ENCODE measurements around the gene PILRB. TPM values are rescaled to one million over a fixed set of nuclear protein-coding genes. Genes with fewer than 3 reads are reported as not detected.

The PILRB gene
- total RNA-seq, 1 experiment from 2014 or later = 58.9 TPM

DNA sequence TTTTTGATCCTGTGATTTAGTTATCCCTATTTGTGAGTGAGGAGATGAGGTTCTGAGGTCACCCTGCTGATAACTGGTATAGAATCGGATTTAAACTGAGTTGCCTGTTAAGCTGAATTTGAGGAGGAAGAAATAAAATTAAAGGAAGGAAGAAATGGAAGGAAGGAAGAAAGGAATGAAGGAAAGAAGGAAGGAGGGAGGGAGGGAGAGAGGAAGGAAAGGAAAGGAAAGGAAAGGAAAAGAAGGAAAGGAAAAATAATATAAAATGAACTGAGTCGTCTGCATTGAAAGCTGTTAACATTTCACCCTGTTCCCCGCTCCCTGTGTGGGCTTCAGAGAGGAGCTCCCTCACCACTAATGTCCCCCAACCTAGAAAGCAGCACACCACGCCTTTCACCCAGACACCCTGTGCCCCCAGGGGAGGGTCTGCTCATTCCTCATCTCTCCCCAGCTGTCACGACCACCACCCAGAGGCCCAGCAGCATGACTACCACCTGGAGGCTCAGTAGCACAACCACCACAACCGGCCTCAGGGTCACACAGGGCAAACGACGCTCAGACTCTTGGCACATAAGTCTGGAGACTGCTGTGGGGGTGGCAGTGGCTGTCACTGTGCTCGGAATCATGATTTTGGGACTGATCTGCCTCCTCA, 31.6 kb downstream of the PILRB start:
- Histone ChIP-seq H3K4me3 (ENCODE audit: low read length) (no peak overlapping the region), H4K20me1 (ENCODE audit: insufficient read depth, low read depth, low read length) (no peaks in the 10 kb centered on the region), H3K27me3 (ENCODE audit: low read length) (no peaks in the 10 kb centered on the region), H3K4me1 (ENCODE audit: low read length) (peaks cover 26% of the 10 kb centered on the region), H3K9me2 (replicated peaks; ENCODE audit: insufficient read depth, low read length) (no peaks in the 10 kb centered on the region), H2AFZ (ENCODE audit: low read length) (no peak overlapping the region), H3K79me2 (ENCODE audit: low read length) (no peaks in the 10 kb centered on the region), H3K36me3 (ENCODE audit: insufficient read depth, low read length) (no peaks in the 10 kb centered on the region), H3K9ac (ENCODE audit: low read length) (no peak overlapping the region), H3K9me3 (ENCODE audit: low read length) (no peaks in the 10 kb centered on the region), H3K4me2 (ENCODE audit: low read depth, low read length, poor library complexity, severe bottlenecking) (no peak overlapping the region), H3K27ac (ENCODE audit: low read length) (no peak overlapping the region)
- no peak for DNase-seq

DNA sequence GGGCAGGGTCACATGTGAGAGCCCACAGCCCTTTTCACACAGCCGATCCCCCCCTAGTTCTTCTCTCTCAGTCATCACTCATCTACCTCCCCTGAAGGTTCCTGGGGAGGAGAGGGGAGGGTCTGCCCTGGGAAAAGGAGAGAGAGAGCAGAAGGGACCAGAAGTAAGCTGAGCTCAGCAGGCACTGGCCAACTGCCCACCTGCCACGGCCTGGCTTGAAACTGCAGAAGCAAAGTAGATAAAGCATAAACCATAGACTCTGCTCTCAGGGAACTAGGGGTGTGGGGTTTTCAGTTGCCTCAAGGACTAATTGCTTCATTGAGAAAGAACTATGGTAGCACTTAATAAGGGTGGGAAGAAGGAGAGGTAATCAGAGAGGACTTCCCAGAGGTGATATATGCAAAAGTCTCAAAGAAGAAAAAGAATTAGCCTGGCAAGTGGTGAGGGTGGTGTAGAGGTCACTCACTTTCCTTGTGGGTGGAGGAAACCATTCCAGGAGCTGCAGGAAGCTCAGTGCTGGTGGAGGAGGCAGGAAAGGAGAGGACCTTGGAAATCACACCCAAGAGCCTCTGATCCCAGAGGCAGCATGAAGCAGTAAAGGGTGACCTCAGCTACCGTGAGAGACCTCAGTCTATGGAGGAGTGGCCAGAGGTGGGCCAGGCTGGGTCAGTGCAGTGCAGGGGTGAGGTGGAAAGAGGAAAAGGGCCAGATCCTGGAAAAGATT, 32.5 kb downstream of the PILRB start:
- no peaks in the 10 kb centered on the region for H3K27me3 ChIP-seq (ENCODE audit: low read length)
- H2AFZ ChIP-seq (ENCODE audit: low read length) = no peak overlapping the region

DNA sequence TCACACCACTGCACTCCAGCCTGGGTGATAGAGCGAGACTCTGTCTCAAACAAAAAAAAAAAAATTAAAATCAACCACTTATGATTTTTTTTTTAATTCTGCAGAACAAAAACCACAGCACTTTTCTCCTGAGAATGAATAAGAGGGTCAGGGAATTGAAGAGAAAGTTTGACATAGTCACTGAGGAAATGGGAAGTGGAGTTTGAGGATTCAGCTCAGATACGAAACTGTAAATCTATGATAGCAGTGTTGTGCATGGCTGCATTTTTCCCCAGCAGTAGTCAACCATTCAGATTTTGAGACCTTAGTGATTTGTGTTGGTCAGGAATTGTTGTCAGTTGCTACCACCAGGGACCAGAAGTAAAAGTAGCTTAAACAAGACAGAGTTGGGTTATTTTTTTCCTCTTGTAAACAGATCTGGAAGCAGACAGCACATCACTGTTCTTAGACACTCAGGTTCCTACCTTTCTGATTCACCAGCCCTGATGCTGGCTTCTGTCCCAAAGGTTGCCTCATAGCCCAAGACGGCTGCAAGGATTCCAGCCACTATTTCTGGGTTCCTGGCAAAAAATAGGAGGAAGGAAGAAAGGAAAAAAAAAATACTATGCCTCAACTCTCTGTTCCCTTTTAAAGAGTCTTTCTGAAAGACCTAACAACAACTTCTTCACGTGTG, 35.5 kb downstream of the PILRB start:
- no peak for DNase-seq
- Histone ChIP-seq H3K27ac (ENCODE audit: low read length) (no peak overlapping the region), H4K20me1 (ENCODE audit: insufficient read depth, low read depth, low read length) (no peaks in the 10 kb centered on the region), H3K79me2 (ENCODE audit: low read length) (no peaks in the 10 kb centered on the region), H3K36me3 (ENCODE audit: insufficient read depth, low read length) (no peaks in the 10 kb centered on the region), H3K4me3 (ENCODE audit: low read length) (no peak overlapping the region), H3K27me3 (ENCODE audit: low read length) (no peaks in the 10 kb centered on the region), H2AFZ (ENCODE audit: low read length) (no peak overlapping the region), H3K4me1 (ENCODE audit: low read length) (peaks cover 43% of the 10 kb centered on the region), H3K9ac (ENCODE audit: low read length) (no peak overlapping the region), H3K9me2 (replicated peaks; ENCODE audit: insufficient read depth, low read length) (no peaks in the 10 kb centered on the region), H3K4me2 (ENCODE audit: low read depth, low read length, poor library complexity, severe bottlenecking) (peak overlapping the region; percentile 9), H3K9me3 (ENCODE audit: low read length) (no peaks in the 10 kb centered on the region)

More for the DNA sequence above, 32.5 kb downstream of the PILRB start:
- DNase-seq = no peak
- Histone ChIP-seq H3K9me3 (ENCODE audit: low read length) (no peaks in the 10 kb centered on the region), H3K4me3 (ENCODE audit: low read length) (no peak overlapping the region), H3K9me2 (replicated peaks; ENCODE audit: insufficient read depth, low read length) (no peaks in the 10 kb centered on the region), H3K4me2 (ENCODE audit: low read depth, low read length, poor library complexity, severe bottlenecking) (no peak overlapping the region), H3K4me1 (ENCODE audit: low read length) (peaks cover 25% of the 10 kb centered on the region), H3K79me2 (ENCODE audit: low read length) (no peaks in the 10 kb centered on the region), H3K27ac (ENCODE audit: low read length) (no peak overlapping the region), H3K36me3 (ENCODE audit: insufficient read depth, low read length) (no peaks in the 10 kb centered on the region), H4K20me1 (ENCODE audit: insufficient read depth, low read depth, low read length) (no peaks in the 10 kb centered on the region), H3K9ac (ENCODE audit: low read length) (no peak overlapping the region)

DNA sequence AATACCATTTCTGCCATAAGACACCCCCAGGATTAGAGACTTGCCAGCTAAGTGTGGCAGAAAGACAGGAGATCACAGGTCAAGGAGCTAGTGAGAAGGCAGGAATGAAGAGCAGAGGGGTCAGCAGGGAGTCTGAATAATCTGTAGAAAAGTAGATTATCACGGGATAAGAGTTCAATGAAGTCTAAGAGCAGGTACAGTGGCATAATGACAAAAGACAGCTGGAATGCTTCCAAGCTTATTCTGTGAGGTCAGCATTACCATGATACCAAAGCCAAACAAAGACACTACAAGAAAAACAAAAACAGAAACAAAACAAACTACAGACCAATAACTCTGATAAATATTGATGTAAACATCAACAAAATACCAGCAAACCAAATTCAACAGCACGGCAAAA, 36.2 kb downstream of the PILRB start:
- H3K4me1 ChIP-seq (ENCODE audit: low read length) = peaks cover 43% of the 10 kb centered on the region
- H3K9me3 ChIP-seq (ENCODE audit: low read length) = no peaks in the 10 kb centered on the region
- H3K9ac ChIP-seq (ENCODE audit: low read length) = no peak overlapping the region
- H2AFZ ChIP-seq (ENCODE audit: low read length) = no peak overlapping the region
- no peak for DNase-seq
- H3K36me3 ChIP-seq (ENCODE audit: insufficient read depth, low read length) = no peaks in the 10 kb centered on the region
- no peak overlapping the region for H3K4me3 ChIP-seq (ENCODE audit: low read length)
- no peaks in the 10 kb centered on the region for H3K27me3 ChIP-seq (ENCODE audit: low read length)
- no peak overlapping the region for H3K27ac ChIP-seq (ENCODE audit: low read length)
- H3K9me2 ChIP-seq (replicated peaks; ENCODE audit: insufficient read depth, low read length) = no peaks in the 10 kb centered on the region
- H3K79me2 ChIP-seq (ENCODE audit: low read length) = no peaks in the 10 kb centered on the region
- H3K4me2 ChIP-seq (ENCODE audit: low read depth, low read length, poor library complexity, severe bottlenecking) = no peak overlapping the region
- no peaks in the 10 kb centered on the region for H4K20me1 ChIP-seq (ENCODE audit: insufficient read depth, low read depth, low read length)

DNA sequence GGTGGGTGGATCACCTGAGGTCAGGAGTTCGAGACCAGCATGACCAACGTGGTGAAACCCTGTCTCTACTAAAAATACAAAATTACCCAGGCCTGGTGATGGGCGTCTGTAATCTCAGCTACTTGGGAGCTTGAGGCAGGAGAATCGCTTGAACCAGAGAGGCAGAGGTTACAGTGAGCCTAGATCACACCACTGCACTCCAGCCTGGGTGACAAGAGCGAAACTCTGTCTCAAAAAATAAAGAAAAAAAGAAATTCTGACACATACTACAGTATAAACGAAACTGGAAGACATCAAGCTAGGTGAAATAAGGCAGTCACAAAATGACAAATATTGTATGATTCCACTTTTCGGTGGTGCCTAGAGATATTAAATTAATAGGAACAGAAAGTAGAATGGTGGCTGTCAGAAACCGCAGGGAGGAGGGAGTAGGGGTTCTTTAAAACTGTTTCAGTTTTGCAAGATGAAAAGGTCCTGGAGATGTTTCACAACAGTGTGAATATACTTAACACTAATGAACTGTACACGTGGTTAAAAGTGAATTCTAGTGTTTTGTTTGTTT, 38.6 kb downstream of the PILRB start:
- no peaks in the 10 kb centered on the region for H3K9me3 ChIP-seq (ENCODE audit: low read length)
- H3K79me2 ChIP-seq (ENCODE audit: low read length) = no peaks in the 10 kb centered on the region
- no peaks in the 10 kb centered on the region for H3K9me2 ChIP-seq (replicated peaks; ENCODE audit: insufficient read depth, low read length)
- peak overlapping the region; percentile 31; the same call in 1 of the 2 replicates for H3K27ac ChIP-seq (ENCODE audit: low read length)
- H2AFZ ChIP-seq (ENCODE audit: low read length) = no peak overlapping the region
- peak; percentile 66 for DNase-seq
- H4K20me1 ChIP-seq (ENCODE audit: insufficient read depth, low read depth, low read length) = no peaks in the 10 kb centered on the region
- peaks cover 43% of the 10 kb centered on the region for H3K4me1 ChIP-seq (ENCODE audit: low read length)
- H3K4me3 ChIP-seq (ENCODE audit: low read length) = 0 out of 2 replicates have a peak overlapping the region, but pooled peaks have one; percentile 14
- H3K27me3 ChIP-seq (ENCODE audit: low read length) = no peaks in the 10 kb centered on the region
- peak overlapping the region; percentile 55 for H3K4me2 ChIP-seq (ENCODE audit: low read depth, low read length, poor library complexity, severe bottlenecking)
- no peaks in the 10 kb centered on the region for H3K36me3 ChIP-seq (ENCODE audit: insufficient read depth, low read length)
- peak overlapping the region; percentile 32 for H3K9ac ChIP-seq (ENCODE audit: low read length)

DNA sequence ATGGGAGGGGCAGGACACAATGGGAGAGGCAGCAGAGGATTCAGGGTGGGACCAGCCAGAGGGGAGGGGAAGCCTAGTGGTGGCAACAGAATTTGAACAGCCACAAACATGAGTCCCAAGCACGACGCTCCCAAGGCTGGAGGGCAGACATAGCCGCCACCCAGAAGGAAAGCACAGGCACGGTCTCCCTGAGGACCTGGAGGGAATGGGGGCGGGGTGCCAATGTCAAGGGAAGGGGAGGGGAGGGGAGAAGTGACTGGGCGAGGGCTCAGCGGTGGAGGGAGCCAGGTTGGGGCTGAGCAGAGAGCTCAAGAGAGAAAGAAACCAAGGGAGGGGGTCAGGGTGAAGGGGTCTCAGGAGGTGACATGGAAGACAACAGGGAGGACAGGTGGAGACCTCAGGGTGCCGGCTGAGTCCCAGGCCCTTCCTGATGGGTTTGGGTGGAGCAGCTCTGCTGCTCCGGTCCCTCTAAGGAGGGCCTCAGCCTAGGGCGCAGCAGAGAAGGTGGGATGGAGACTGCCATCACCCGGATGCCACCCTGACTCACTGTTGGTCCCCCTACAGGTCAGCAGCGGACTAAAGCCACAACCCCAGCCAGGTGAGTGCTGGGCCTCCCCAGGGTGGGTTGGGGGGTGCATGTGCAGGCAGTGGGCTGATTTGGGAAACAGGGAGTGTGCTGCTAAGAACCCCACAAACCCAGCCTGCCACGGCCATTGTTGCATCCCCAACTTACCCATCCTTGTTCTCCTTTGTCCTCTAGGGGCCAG, 39.6 kb downstream of the PILRB start:
- H3K4me3 ChIP-seq (ENCODE audit: low read length) = no peak overlapping the region
- peak overlapping the region; percentile 55 for H3K4me2 ChIP-seq (ENCODE audit: low read depth, low read length, poor library complexity, severe bottlenecking)
- no peaks in the 10 kb centered on the region for H3K9me2 ChIP-seq (replicated peaks; ENCODE audit: insufficient read depth, low read length)
- H3K9me3 ChIP-seq (ENCODE audit: low read length) = no peaks in the 10 kb centered on the region
- peaks cover 36% of the 10 kb centered on the region for H3K4me1 ChIP-seq (ENCODE audit: low read length)
- H3K9ac ChIP-seq (ENCODE audit: low read length) = peak overlapping the region; percentile 32; the same call in 1 of the 2 replicates
- no peaks in the 10 kb centered on the region for H4K20me1 ChIP-seq (ENCODE audit: insufficient read depth, low read depth, low read length)
- H2AFZ ChIP-seq (ENCODE audit: low read length) = no peak overlapping the region
- H3K36me3 ChIP-seq (ENCODE audit: insufficient read depth, low read length) = no peaks in the 10 kb centered on the region
- no peak overlapping the region for H3K27ac ChIP-seq (ENCODE audit: low read length)
- H3K79me2 ChIP-seq (ENCODE audit: low read length) = no peaks in the 10 kb centered on the region
- no peaks in the 10 kb centered on the region for H3K27me3 ChIP-seq (ENCODE audit: low read length)
- DNase-seq = no peak

DNA sequence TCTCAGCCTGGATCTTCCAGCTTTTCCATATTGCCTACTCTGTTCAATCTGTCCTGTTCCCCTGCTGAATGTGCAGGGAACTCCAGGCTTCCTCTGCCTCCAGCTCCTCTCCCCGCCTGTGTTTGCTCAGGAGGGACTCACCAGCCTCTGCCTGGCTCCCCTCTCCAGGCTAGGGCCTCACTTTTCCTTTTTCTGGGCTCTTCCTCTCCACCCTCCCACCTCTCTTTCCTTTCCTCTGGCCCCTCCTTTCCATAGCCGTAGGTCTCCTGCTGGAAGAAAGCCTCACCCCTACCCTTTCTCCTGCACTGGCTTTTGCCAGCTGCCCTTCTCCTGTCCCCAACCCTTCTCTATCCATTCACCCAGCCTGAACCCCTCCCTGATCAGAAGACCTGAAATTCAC, 40.3 kb downstream of the PILRB start:
- H3K4me3 ChIP-seq (ENCODE audit: low read length) = no peak overlapping the region
- H3K27ac ChIP-seq (ENCODE audit: low read length) = no peak overlapping the region
- no peaks in the 10 kb centered on the region for H3K79me2 ChIP-seq (ENCODE audit: low read length)
- no peaks in the 10 kb centered on the region for H3K9me2 ChIP-seq (replicated peaks; ENCODE audit: insufficient read depth, low read length)
- no peak for DNase-seq
- H4K20me1 ChIP-seq (ENCODE audit: insufficient read depth, low read depth, low read length) = no peaks in the 10 kb centered on the region
- peaks cover 29% of the 10 kb centered on the region for H3K4me1 ChIP-seq (ENCODE audit: low read length)
- no peak overlapping the region for H3K9ac ChIP-seq (ENCODE audit: low read length)
- H3K9me3 ChIP-seq (ENCODE audit: low read length) = no peaks in the 10 kb centered on the region
- H3K4me2 ChIP-seq (ENCODE audit: low read depth, low read length, poor library complexity, severe bottlenecking) = no peak overlapping the region
- H2AFZ ChIP-seq (ENCODE audit: low read length) = no peak overlapping the region
- no peaks in the 10 kb centered on the region for H3K27me3 ChIP-seq (ENCODE audit: low read length)
- no peaks in the 10 kb centered on the region for H3K36me3 ChIP-seq (ENCODE audit: insufficient read depth, low read length)

Data from Karpas-422 (cell line).